SU-DHL-6 (cell line): Measurements from ENCODE around the gene ANKZF1.

Experiments
- CTCF ChIP-seq: fragments of 200-600 bp; sonication (generic); IDR thresholded peaks from one replicate; pipeline ENCODE4 v1.5.1; 2017; ENCODE audit warnings: antibody characterized with exemption, mild to moderate bottlenecking, low read length, moderate library complexity; ENCODE audit not compliant: insufficient read depth, poor library complexity, severe bottlenecking
- EZH2phosphoT487 ChIP-seq: fragments of 200-600 bp; sonication (generic), shearing (Covaris generic); conservative IDR thresholded peaks from 2 replicates; pipeline ENCODE4 v1.6.1; 2018; ENCODE audit warnings: mild to moderate bottlenecking, antibody characterized with exemption, low read length, moderate library complexity, mixed read lengths

GRCh38 chr2:219254590-219255201 is 25.1 kb downstream of the ANKZF1 start:
- TF ChIP-seq EZH2phosphoT487 (no peak), CTCF (no peak)
